WTC11 (cell line): ENCODE measurements around the gene CIB2. TPM values are rescaled to one million over a fixed set of nuclear protein-coding genes. Genes with fewer than 3 reads are reported as not detected.

ENCODE experiments used
- ATAC-seq: fragments of 200-7000 bp; cut with Tn5 transposase; 2 replicates; pipeline ENCODE4 v1.10.0; 2021; ENCODE audit warnings: mild to moderate bottlenecking, moderate library complexity
- CTCF ChIA-PET: fragments of 300-600 bp; sonication (Branson Sonifier 250); formaldehyde crosslinking; loops from one replicate; lab custom pipeline; 2021; ENCODE audit warnings: antibody characterized with exemption; lab: Charles Lee
- POLR2A ChIA-PET: fragments of 350-600 bp; sonication (Branson Sonifier 250); formaldehyde crosslinking; loops from one replicate; lab custom pipeline; 2021; ENCODE audit warnings: antibody characterized with exemption; lab: Charles Lee
- DNase-seq: peaks from one replicate; pipeline ENCODE4 v3.0.0; 2021; ENCODE audit warnings: low spot score
- H3K27ac Mint-ChIP-seq: 2 replicates; pipeline ENCODE4 v1.8.0; 2021; ENCODE audit warnings: mixed read lengths
- H3K27me3 Mint-ChIP-seq: 2 replicates; pipeline ENCODE4 v1.8.0; 2021; ENCODE audit warnings: low read depth, mild to moderate bottlenecking, moderate library complexity, mixed read lengths
- H3K36me3 Mint-ChIP-seq: 2 replicates; pipeline ENCODE4 v1.8.0; 2021; ENCODE audit warnings: mixed read lengths
- H3K4me1 Mint-ChIP-seq: 2 replicates; pipeline ENCODE4 v1.8.0; 2022; ENCODE audit warnings: mixed read lengths
- H3K4me3 Mint-ChIP-seq: 2 replicates; pipeline ENCODE4 v1.8.0; 2021; ENCODE audit warnings: mild to moderate bottlenecking, moderate library complexity, mixed read lengths
- H3K9me3 Mint-ChIP-seq: 2 replicates; pipeline ENCODE4 v1.8.0; 2021; ENCODE audit warnings: mixed read lengths
- ATF1 ChIP-seq: sonication (generic); formaldehyde crosslinking; IDR thresholded peaks from 2 replicates; pipeline ENCODE4 v1.8.1; 2023; ENCODE audit warnings: mild to moderate bottlenecking, moderate library complexity, missing genetic modification reagents
- ATF3 ChIP-seq: sonication (generic); formaldehyde crosslinking; conservative IDR thresholded peaks from 2 replicates; pipeline ENCODE4 v1.8.1; 2022; ENCODE audit warnings: mild to moderate bottlenecking, missing genetic modification reagents
- ATF6 ChIP-seq: sonication (generic); formaldehyde crosslinking; IDR thresholded peaks from 2 replicates; pipeline ENCODE4 v1.8.1; 2023; ENCODE audit warnings: mild to moderate bottlenecking, missing genetic modification reagents
- CDX4 ChIP-seq: fragments of 250-450 bp; sonication (Bioruptor Pico); IDR thresholded peaks from 2 replicates; pipeline ENCODE4 v1.9.0; 2021; ENCODE audit warnings: moderate library complexity, mild to moderate bottlenecking, inconsistent platforms, borderline replicate concordance
- E2F5 ChIP-seq: sonication (generic); formaldehyde crosslinking; IDR thresholded peaks from 2 replicates; pipeline ENCODE4 v1.8.1; 2022; ENCODE audit warnings: mild to moderate bottlenecking, moderate library complexity, missing genetic modification reagents
- EMX1 ChIP-seq: fragments of 250-450 bp; sonication (Bioruptor Pico); IDR thresholded peaks from 2 replicates; pipeline ENCODE4 v1.8.0; 2021; ENCODE audit warnings: mild to moderate bottlenecking
- ETV6 ChIP-seq: sonication (generic); formaldehyde crosslinking; IDR thresholded peaks from 2 replicates; pipeline ENCODE4 v1.8.1; 2022; ENCODE audit warnings: mild to moderate bottlenecking, missing genetic modification reagents
- GRHL2 ChIP-seq: fragments of 250-450 bp; sonication (Bioruptor Pico); IDR thresholded peaks from 2 replicates; pipeline ENCODE4 v1.8.0; 2022; ENCODE audit warnings: mild to moderate bottlenecking, moderate library complexity; ENCODE audit not compliant: insufficient replicate concordance, severe bottlenecking
- HMGA2 ChIP-seq: fragments of 250-450 bp; sonication (Bioruptor Pico); IDR thresholded peaks from 2 replicates; pipeline ENCODE4 v1.4.0; 2021; ENCODE audit warnings: mild to moderate bottlenecking, moderate library complexity
- KAT7 ChIP-seq: sonication (generic); formaldehyde crosslinking; IDR thresholded peaks from 2 replicates; pipeline ENCODE4 v1.8.1; 2023; ENCODE audit warnings: missing genetic modification reagents, mild to moderate bottlenecking, borderline replicate concordance
- MXD4 ChIP-seq: fragments of 250-450 bp; sonication (Bioruptor Pico); IDR thresholded peaks from 2 replicates; pipeline ENCODE4 v1.8.0; 2021; ENCODE audit warnings: mild to moderate bottlenecking, moderate library complexity, borderline replicate concordance
- NFATC4 ChIP-seq: fragments of 250-450 bp; sonication (Bioruptor Pico); IDR thresholded peaks from 2 replicates; pipeline ENCODE4 v1.9.0; 2021; ENCODE audit warnings: mild to moderate bottlenecking
- NR1H2 ChIP-seq: sonication (generic); formaldehyde crosslinking; IDR thresholded peaks from 2 replicates; pipeline ENCODE4 v1.9.0; 2021; ENCODE audit warnings: mild to moderate bottlenecking, moderate library complexity, missing genetic modification reagents
- NR2C2 ChIP-seq: sonication (generic); formaldehyde crosslinking; IDR thresholded peaks from 2 replicates; pipeline ENCODE4 v1.8.0; 2022; ENCODE audit warnings: mild to moderate bottlenecking, missing genetic modification reagents
- PRRX2 ChIP-seq: fragments of 250-450 bp; sonication (Bioruptor Pico); IDR thresholded peaks from 2 replicates; pipeline ENCODE4 v1.8.0; 2021; ENCODE audit warnings: mild to moderate bottlenecking
- SMAD3 ChIP-seq: sonication (generic); formaldehyde crosslinking; IDR thresholded peaks from 2 replicates; pipeline ENCODE4 v1.8.0; 2022; ENCODE audit warnings: missing genetic modification reagents, mild to moderate bottlenecking, borderline replicate concordance
- SOX15 ChIP-seq: fragments of 250-450 bp; sonication (Bioruptor Pico); IDR thresholded peaks from 2 replicates; pipeline ENCODE4 v1.9.0; 2021; ENCODE audit warnings: mild to moderate bottlenecking
- SP1 ChIP-seq: sonication (generic); formaldehyde crosslinking; conservative IDR thresholded peaks from 2 replicates; pipeline ENCODE4 v1.8.1; 2022; ENCODE audit warnings: missing genetic modification reagents
- TEAD4 ChIP-seq: sonication (generic); formaldehyde crosslinking; IDR thresholded peaks from 2 replicates; pipeline ENCODE4 v1.8.0; 2022; ENCODE audit warnings: mild to moderate bottlenecking, missing genetic modification reagents
- ZNF121 ChIP-seq: sonication (generic); formaldehyde crosslinking; IDR thresholded peaks from 2 replicates; pipeline ENCODE4 v1.8.0; 2023; ENCODE audit warnings: missing genetic modification reagents
- ZNF138 ChIP-seq: sonication (generic); formaldehyde crosslinking; conservative IDR thresholded peaks from 2 replicates; pipeline ENCODE4 v1.8.1; 2022; ENCODE audit warnings: mild to moderate bottlenecking, moderate library complexity, missing genetic modification reagents
- ZNF396 ChIP-seq: fragments of 250-450 bp; sonication (Bioruptor Pico); IDR thresholded peaks from 2 replicates; pipeline ENCODE4 v1.8.0; 2021; ENCODE audit warnings: mild to moderate bottlenecking, moderate library complexity, borderline replicate concordance
- ZNF512 ChIP-seq: sonication (generic); formaldehyde crosslinking; IDR thresholded peaks from 2 replicates; pipeline ENCODE4 v1.8.1; 2022; ENCODE audit warnings: missing genetic modification reagents, borderline replicate concordance
- ZNF532 ChIP-seq: fragments of 250-450 bp; sonication (Bioruptor Pico); IDR thresholded peaks from 2 replicates; pipeline ENCODE4 v1.9.0; 2021; ENCODE audit warnings: mild to moderate bottlenecking, borderline replicate concordance
- total RNA-seq: library from RNA; stranded (reverse); gene quantifications from 3 replicates; pipeline ENCODE4 v1.2.3, GENCODE V29; 2021

CIB2 gene
- total RNA-seq, 1 experiment from 2014 or later, result 45.2 TPM

GRCh38 chr15:78142332-78142731 is 11.1 kb upstream of the CIB2 start (continued):
- TF ChIP-seq ZNF532 (CRISPR knock-in tag) (no peak), ZNF138 (CRISPR knock-in tag) (no peak)
- TF ChIP-seq, all 79 proteins: peak for 0

- no peaks in the 10 kb centered on the region for H3K36me3 Mint-ChIP-seq
- peaks cover 7% of the 10 kb centered on the region for H3K27me3 Mint-ChIP-seq
- TF ChIP-seq ZNF121 (CRISPR knock-in tag), result no peak
- no peak for TF ChIP-seq E2F5 (CRISPR knock-in tag)
- TF ChIP-seq EMX1 (CRISPR knock-in tag), result no peak
- TF ChIP-seq HMGA2 (CRISPR knock-in tag), result no peak
- no peak for TF ChIP-seq ATF1
- TF ChIP-seq ATF3 (CRISPR knock-in tag), result no peak
- TF ChIP-seq ZNF396 (CRISPR knock-in tag), result no peak
- TF ChIP-seq SP1 (CRISPR knock-in tag), result no peak
- TF ChIP-seq NR2C2, result no peak
- no peak overlapping the region for H3K4me3 Mint-ChIP-seq
- H3K27ac Mint-ChIP-seq, result no peak overlapping the region
- DNase-seq (no peak), ATAC-seq (no peak)
- CTCF ChIA-PET, result interaction anchor here (1.0 to 2.1 kb wide), 5 partner anchors 10 to 265 kb away, joined by 3 to 11 read pairs (median 4); no protein-coding TSS in a partner anchor
- POLR2A ChIA-PET, result no interaction called here
- no peaks in the 10 kb centered on the region for H3K9me3 Mint-ChIP-seq
- H3K4me1 Mint-ChIP-seq, result peaks cover 3% of the 10 kb centered on the region
These were observed 9.0 kb upstream of the CIB2 start for GRCh38 chr15:78140292-78140691.

GRCh38 chr15:78139578-78139977 is 8.3 kb upstream of the CIB2 start:
- no peak for ATAC-seq
- ChIA-PET CTCF (interaction anchor here (1.0 to 2.1 kb wide), 6 partner anchors 9 to 265 kb away, joined by 3 to 11 read pairs (median 4); no protein-coding TSS in a partner anchor), POLR2A (interaction anchor here (1.2 kb wide), 1 partner anchor 9 kb away, joined by 5 read pairs; the partner anchor contains the start of gene IDH3A)
- Mint-ChIP-seq H3K36me3 (no peaks in the 10 kb centered on the region), H3K4me1 (peaks cover 3% of the 10 kb centered on the region), H3K4me3 (no peak overlapping the region), H3K27me3 (peaks cover 7% of the 10 kb centered on the region), H3K27ac (no peak overlapping the region), H3K9me3 (no peaks in the 10 kb centered on the region)
- DNase-seq, result no peak
- TF ChIP-seq SP1 (CRISPR knock-in tag) (no peak), ATF6 (CRISPR knock-in tag) (no peak), ATF3 (CRISPR knock-in tag) (no peak), SOX15 (no peak), PRRX2 (no peak), KAT7 (CRISPR knock-in tag) (no peak), TEAD4 (CRISPR knock-in tag) (no peak), ZNF512 (CRISPR knock-in tag) (no peak), CDX4 (CRISPR knock-in tag) (no peak), ETV6 (no peak), SMAD3 (CRISPR knock-in tag) (no peak), MXD4 (CRISPR knock-in tag) (no peak), GRHL2 (no peak), NFATC4 (CRISPR knock-in tag) (no peak), NR1H2 (no peak)
